Adipose tissue (tissue), 3 donors: ENCODE data around the gene WNT8B. TPM values are rescaled to one million over a fixed set of nuclear protein-coding genes. Genes with fewer than 3 reads are reported as not detected.

ENCODE experiments used
- polyA plus RNA-seq, 3 donors: library from polyadenylated mRNA; stranded (reverse); fragments of 200-250 nt; gene quantifications; one replicate each; pipeline ENCODE4 v1.2.3, GENCODE V29; 2013
- donor health status: healthy with polysubstance abuse.
- donor health status: Bipolar disorder and iron deficiency.
- donor health status: healthy.

WNT8B gene
- polyA plus RNA-seq, 3 donors, result 0.03 to 0.21 TPM; not detected in 1

Other genes starting within 250 kb of the WNT8B start
- gene CHUK, start 233.4 kb upstream of the WNT8B start, polyA plus RNA-seq, result 10 to 100 TPM in 2 of 3 donors, 1 to 10 TPM in 1; 4.7 to 16.2 (median 13.6) TPM
- gene CWF19L1, start 195.4 kb upstream of the WNT8B start, polyA plus RNA-seq, result 10 to 100 TPM in 2 of 3 donors, 1 to 10 TPM in 1; 9.7 to 16.3 (median 14.7) TPM
- gene BLOC1S2, start 176.3 kb upstream of the WNT8B start, polyA plus RNA-seq, result 10 to 100 TPM; 18.4 to 53.8 (median 30.4) TPM
- under 1 TPM in 1 of 3 donors, not detected in 2; 0.34 TPM for gene PKD2L1, start 132.8 kb upstream of the WNT8B start, polyA plus RNA-seq
- 100 to 1,000 TPM; 132 to 934 (median 391) TPM for gene SCD, start 115.8 kb upstream of the WNT8B start, polyA plus RNA-seq
- 1 to 10 TPM; 3.1 to 9.5 (median 8.3) TPM for gene SEC31B, start 56.9 kb downstream of the WNT8B start, polyA plus RNA-seq
- 100 to 1,000 TPM; 140 to 379 (median 306) TPM for gene NDUFB8, start 66.9 kb downstream of the WNT8B start, polyA plus RNA-seq
- gene HIF1AN, start 72.9 kb downstream of the WNT8B start, polyA plus RNA-seq, result 1 to 10 TPM; 4.8 to 9.4 (median 7.3) TPM